Epithelial cell of esophagus (primary cell): ENCODE measurements around the gene DPP7.

Source experiments
- DNase-seq: peaks from one replicate; pipeline ENCODE4 v3.0.0; 2010; ENCODE audit warnings: low read depth
- H3K4me3 ChIP-seq: 2 replicates; pipeline ENCODE4 v1.5.1; 2011; ENCODE audit warnings: mild to moderate bottlenecking, low read length, control low read depth
- CTCF ChIP-seq: IDR thresholded peaks from 2 replicates; pipeline ENCODE4 v1.5.1; 2011; ENCODE audit warnings: low read depth, mild to moderate bottlenecking, low read length, control low read depth, inconsistent platforms; ENCODE audit not compliant: insufficient read depth; ENCODE audit errors: missing control alignments

Gene DPP7

GRCh38 chr9:137111788-137112563 is 2.6 kb downstream of the DPP7 start:
- TF ChIP-seq CTCF, result no peak
- no peak overlapping the region for H3K4me3 ChIP-seq
- DNase-seq, result no peak

- no peak overlapping the region for H3K4me3 ChIP-seq
- DNase-seq, result no peak
- TF ChIP-seq CTCF, result no peak
Measured at GRCh38 chr9:137110911-137111787, 3.4 kb downstream of the DPP7 start.

GRCh38 chr9:137110147-137110910 is 4.2 kb downstream of the DPP7 start:
- no peak overlapping the region for H3K4me3 ChIP-seq
- DNase-seq, result no peak
- no peak for TF ChIP-seq CTCF

GRCh38 chr9:137109250-137110146 is 5.0 kb downstream of the DPP7 start:
- H3K4me3 ChIP-seq, result no peak overlapping the region
- no peak for DNase-seq
- no peak for TF ChIP-seq CTCF

- TF ChIP-seq CTCF, result no peak
- no peak overlapping the region for H3K4me3 ChIP-seq
- DNase-seq, result no peak
Measured at GRCh38 chr9:137108608-137109249, 5.8 kb downstream of the DPP7 start.
